ENCODE data around the gene BPI.

GRCh38 chr20:38386004-38386403 lies 82.0 kb downstream of the BPI start:
- TF ChIP-seq CTCF (IDR thresholded peaks at IDR 0.05) (no peak), POLR2A (IDR thresholded peaks at IDR 0.05) (no peak)
